ENCODE measurements around the gene SHROOM3.
"Not testable (repeated sequence)": the region's sequence is repeated elsewhere in the genome, so short reads cannot be mapped to it uniquely, and the experiment has no call there.

DNA sequence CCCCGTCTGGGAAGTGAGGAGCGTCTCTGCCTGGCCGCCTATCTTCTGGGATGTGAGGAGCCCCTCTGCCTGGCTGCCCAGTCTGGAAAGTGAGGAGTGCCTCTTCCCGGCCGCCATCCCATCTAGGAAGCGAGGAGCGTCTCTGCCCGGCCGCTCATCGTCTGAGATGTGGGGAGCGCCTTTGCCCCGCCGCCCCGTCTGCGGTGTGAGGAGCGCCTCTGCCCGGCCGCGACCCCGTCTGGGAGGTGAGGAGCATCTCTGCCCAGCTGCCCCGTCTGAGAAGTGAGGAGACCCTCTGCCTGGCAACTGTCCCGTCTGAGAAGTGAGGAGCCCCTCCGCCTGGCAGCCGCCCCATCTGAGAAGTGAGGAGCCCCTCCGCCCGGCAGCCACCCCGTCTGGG, 11.9 kb upstream of the SHROOM3 start:
- TF ChIP-seq, protein P1, sequence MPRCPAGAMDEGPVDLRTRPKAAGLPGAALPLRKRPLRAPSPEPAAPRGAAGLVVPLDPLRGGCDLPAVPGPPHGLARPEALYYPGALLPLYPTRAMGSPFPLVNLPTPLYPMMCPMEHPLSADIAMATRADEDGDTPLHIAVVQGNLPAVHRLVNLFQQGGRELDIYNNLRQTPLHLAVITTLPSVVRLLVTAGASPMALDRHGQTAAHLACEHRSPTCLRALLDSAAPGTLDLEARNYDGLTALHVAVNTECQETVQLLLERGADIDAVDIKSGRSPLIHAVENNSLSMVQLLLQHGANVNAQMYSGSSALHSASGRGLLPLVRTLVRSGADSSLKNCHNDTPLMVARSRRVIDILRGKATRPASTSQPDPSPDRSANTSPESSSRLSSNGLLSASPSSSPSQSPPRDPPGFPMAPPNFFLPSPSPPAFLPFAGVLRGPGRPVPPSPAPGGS (IDR thresholded peaks at IDR 0.05): not testable (repeated sequence)
- TF ChIP-seq, protein P2, sequence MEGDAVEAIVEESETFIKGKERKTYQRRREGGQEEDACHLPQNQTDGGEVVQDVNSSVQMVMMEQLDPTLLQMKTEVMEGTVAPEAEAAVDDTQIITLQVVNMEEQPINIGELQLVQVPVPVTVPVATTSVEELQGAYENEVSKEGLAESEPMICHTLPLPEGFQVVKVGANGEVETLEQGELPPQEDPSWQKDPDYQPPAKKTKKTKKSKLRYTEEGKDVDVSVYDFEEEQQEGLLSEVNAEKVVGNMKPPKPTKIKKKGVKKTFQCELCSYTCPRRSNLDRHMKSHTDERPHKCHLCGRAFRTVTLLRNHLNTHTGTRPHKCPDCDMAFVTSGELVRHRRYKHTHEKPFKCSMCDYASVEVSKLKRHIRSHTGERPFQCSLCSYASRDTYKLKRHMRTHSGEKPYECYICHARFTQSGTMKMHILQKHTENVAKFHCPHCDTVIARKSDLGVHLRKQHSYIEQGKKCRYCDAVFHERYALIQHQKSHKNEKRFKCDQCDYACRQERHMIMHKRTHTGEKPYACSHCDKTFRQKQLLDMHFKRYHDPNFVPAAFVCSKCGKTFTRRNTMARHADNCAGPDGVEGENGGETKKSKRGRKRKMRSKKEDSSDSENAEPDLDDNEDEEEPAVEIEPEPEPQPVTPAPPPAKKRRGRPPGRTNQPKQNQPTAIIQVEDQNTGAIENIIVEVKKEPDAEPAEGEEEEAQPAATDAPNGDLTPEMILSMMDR (IDR thresholded peaks at IDR 0.05): not testable (repeated sequence)
- TF ChIP-seq MAFK (IDR thresholded peaks at IDR 0.05; ENCODE audit: partially characterized antibody); POLR2AphosphoS2 (conservative IDR thresholded peaks at IDR 0.05; ENCODE audit: low read length); RFX5 (IDR thresholded peaks at IDR 0.05); ESRRA (IDR thresholded peaks at IDR 0.05; ENCODE audit: borderline replicate concordance, low read length); RCOR1 (IDR thresholded peaks at IDR 0.05; ENCODE audit: low read depth, low read length); EP300 (IDR thresholded peaks at IDR 0.05); MAZ (IDR thresholded peaks at IDR 0.05; ENCODE audit: borderline replicate concordance, low read depth, low read length); HOXB13 (CRISPR knock-in tag; IDR thresholded peaks at IDR 0.05; ENCODE audit: low read depth): not testable (repeated sequence)
- TF ChIP-seq, protein P3, sequence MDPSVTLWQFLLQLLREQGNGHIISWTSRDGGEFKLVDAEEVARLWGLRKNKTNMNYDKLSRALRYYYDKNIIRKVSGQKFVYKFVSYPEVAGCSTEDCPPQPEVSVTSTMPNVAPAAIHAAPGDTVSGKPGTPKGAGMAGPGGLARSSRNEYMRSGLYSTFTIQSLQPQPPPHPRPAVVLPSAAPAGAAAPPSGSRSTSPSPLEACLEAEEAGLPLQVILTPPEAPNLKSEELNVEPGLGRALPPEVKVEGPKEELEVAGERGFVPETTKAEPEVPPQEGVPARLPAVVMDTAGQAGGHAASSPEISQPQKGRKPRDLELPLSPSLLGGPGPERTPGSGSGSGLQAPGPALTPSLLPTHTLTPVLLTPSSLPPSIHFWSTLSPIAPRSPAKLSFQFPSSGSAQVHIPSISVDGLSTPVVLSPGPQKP (IDR thresholded peaks at IDR 0.05; ENCODE audit: low read depth, low read length): not testable (repeated sequence)
